ENCODE results near the gene PTEN.

DNA sequence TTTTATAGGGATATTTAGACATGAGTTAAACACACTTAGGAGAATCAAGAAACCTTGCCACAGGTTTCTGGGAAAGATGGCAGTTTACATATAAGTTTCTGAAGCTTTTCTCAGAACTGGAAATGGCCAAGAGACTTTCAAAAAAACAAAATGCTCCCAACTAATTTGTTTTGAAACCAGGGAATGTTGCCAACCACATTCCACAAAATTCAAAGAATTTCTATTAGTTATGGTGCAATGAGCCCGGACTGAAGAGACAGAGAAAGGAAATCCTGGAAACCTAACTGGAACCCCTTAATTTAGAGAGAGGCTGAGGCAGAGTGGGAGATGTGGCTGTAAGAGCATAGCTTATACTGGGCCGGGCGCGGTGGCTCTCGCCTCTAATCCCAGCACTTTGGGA lies 128.5 kb downstream of the PTEN start:
- no peak for TF ChIP-seq POLR2AphosphoS5 (IDR thresholded peaks at IDR 0.05)
- TF ChIP-seq, protein P1, sequence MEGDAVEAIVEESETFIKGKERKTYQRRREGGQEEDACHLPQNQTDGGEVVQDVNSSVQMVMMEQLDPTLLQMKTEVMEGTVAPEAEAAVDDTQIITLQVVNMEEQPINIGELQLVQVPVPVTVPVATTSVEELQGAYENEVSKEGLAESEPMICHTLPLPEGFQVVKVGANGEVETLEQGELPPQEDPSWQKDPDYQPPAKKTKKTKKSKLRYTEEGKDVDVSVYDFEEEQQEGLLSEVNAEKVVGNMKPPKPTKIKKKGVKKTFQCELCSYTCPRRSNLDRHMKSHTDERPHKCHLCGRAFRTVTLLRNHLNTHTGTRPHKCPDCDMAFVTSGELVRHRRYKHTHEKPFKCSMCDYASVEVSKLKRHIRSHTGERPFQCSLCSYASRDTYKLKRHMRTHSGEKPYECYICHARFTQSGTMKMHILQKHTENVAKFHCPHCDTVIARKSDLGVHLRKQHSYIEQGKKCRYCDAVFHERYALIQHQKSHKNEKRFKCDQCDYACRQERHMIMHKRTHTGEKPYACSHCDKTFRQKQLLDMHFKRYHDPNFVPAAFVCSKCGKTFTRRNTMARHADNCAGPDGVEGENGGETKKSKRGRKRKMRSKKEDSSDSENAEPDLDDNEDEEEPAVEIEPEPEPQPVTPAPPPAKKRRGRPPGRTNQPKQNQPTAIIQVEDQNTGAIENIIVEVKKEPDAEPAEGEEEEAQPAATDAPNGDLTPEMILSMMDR (IDR thresholded peaks at IDR 0.05), result no peak

All from breast epithelium (tissue), 3 donors.